ENCODE measurements around the gene PCDHGA1. TPM values are rescaled to one million over a fixed set of nuclear protein-coding genes. Genes with fewer than 3 reads are reported as not detected.
"Not testable (repeated sequence)": the region's sequence is repeated elsewhere in the genome, so short reads cannot be mapped to it uniquely, and the experiment has no call there.

The PCDHGA1 gene
- total RNA-seq, 1 experiment from 2014 or later, result 0.04 TPM

GRCh38 chr5:141397756-141398551 lies 67.6 kb downstream of the PCDHGA1 start, which contains the start of gene PCDHGB5:
Gene PCDHGB5 (plus strand): TSS chr5:141397947. CDS start chr5:141398128, 181 bp downstream.
- H3K27ac ChIP-seq (ENCODE audit: low read length); H3K27me3 ChIP-seq (ENCODE audit: low read length); H3F3A ChIP-seq (ENCODE audit: low read length, unreplicated experiment); H3K9me3 ChIP-seq (ENCODE audit: low read length); H4K20me1 ChIP-seq (ENCODE audit: low read length); H3K36me3 ChIP-seq (ENCODE audit: low read depth, low read length); H3K9me2 ChIP-seq (replicated peaks; ENCODE audit: low read length); H3K4me1 ChIP-seq (ENCODE audit: insufficient read depth, low read length); H3K79me2 ChIP-seq (ENCODE audit: low read length): not testable (repeated sequence)
- Histone ChIP-seq H3K4me3 (ENCODE audit: low read length) (peak within 1 kb of the TSS; percentile 64), H2AFZ (ENCODE audit: low read length) (peak within 1 kb of the TSS; percentile 73; the same call in 1 of the 2 replicates), H3K9ac (ENCODE audit: low read length) (peak within 1 kb of the TSS; percentile 59), H3K4me2 (ENCODE audit: low read length) (peak within 1 kb of the TSS; percentile 70)
- intact Hi-C loops (cut with micrococcal nuclease), result loop anchor here (1.0 to 5.0 kb wide), 5 partner anchors 33 to 166 kb away; partner anchors contain the start of gene PCDHGA5
- TF ChIP-seq CTCF (conservative IDR thresholded peaks at IDR 0.05; ENCODE audit: low read depth, low read length), result peak; percentile 65
- ATAC-seq (peak; percentile 98), DNase-seq (peak; percentile 68)
- CTCF ChIA-PET, result interaction anchor here (0.6 to 2.4 kb wide), 5 partner anchors 19 to 163 kb away, joined by 3 to 8 read pairs (median 4); partner anchors contain the start of gene PCDHGA5
- POLR2A ChIA-PET (ENCODE audit: unreplicated experiment), result interaction anchor here (0.7 kb wide), 1 partner anchor 166 kb away, joined by 5 read pairs; no protein-coding TSS in a partner anchor
- BruUV-seq (replicated peaks), result TSS peak; percentile 66

- H3K27me3 ChIP-seq (ENCODE audit: low read length), result no peaks in the 10 kb centered on the region
- TF ChIP-seq CTCF (conservative IDR thresholded peaks at IDR 0.05; ENCODE audit: low read depth, low read length) (no peak), EZH2 (IDR thresholded peaks at IDR 0.05; ENCODE audit: low read length, unreplicated experiment) (no peak), EZH2phosphoT487 (IDR thresholded peaks at IDR 0.05; ENCODE audit: borderline replicate concordance, low read length) (no peak)
- peak overlapping the region; percentile 23 for H3K4me3 ChIP-seq (ENCODE audit: low read length)
- intact Hi-C loops (cut with micrococcal nuclease), result loop anchor here (5.0 kb wide), 1 partner anchor 109 kb away; no protein-coding TSS in a partner anchor
- H3K4me1 ChIP-seq (ENCODE audit: insufficient read depth, low read length), result no peaks in the 10 kb centered on the region
- H2AFZ ChIP-seq (ENCODE audit: low read length), result no peak overlapping the region
- H3K36me3 ChIP-seq (ENCODE audit: low read depth, low read length), result peaks cover 9% of the 10 kb centered on the region; the same call in 1 of the 2 replicates
- no peak overlapping the region for H3K4me2 ChIP-seq (ENCODE audit: low read length)
- BruUV-seq (replicated peaks), result no TSS peak
- no peaks in the 10 kb centered on the region for H3F3A ChIP-seq (ENCODE audit: low read length, unreplicated experiment)
- POLR2A ChIA-PET (ENCODE audit: unreplicated experiment), result no interaction called here
- no peaks in the 10 kb centered on the region for H3K79me2 ChIP-seq (ENCODE audit: low read length)
- no peaks in the 10 kb centered on the region for H3K9me2 ChIP-seq (replicated peaks; ENCODE audit: low read length)
- CTCF ChIA-PET, result interaction anchor here (2.4 kb wide), 1 partner anchor 126 kb away, joined by 7 read pairs; no protein-coding TSS in a partner anchor
- no peak overlapping the region for H3K27ac ChIP-seq (ENCODE audit: low read length)
- DNase-seq (no peak), ATAC-seq (no peak)
- no peak overlapping the region for H3K9ac ChIP-seq (ENCODE audit: low read length)
- no peaks in the 10 kb centered on the region for H4K20me1 ChIP-seq (ENCODE audit: low read length)
- H3K9me3 ChIP-seq (ENCODE audit: low read length), result peaks cover 7% of the 10 kb centered on the region; the same call in 1 of the 2 replicates
Measured at GRCh38 chr5:141398608-141399007, 68.3 kb downstream of the PCDHGA1 start.
